Thyroid gland (tissue), 4 donors: ENCODE measurements around the gene BPIFA1. TPM values are rescaled to one million over a fixed set of nuclear protein-coding genes. Genes with fewer than 3 reads are reported as not detected.

Experiments
- DNase-seq, 2 donors: peaks; one replicate each; pipeline ENCODE4 v3.0.0-alpha.2; 2019
- H3K27ac ChIP-seq, 3 donors: fragments of 200-600 bp; sonication (generic); 1 replicate in 2 of 3; 2 replicates in 1 of 3; pipeline ENCODE4 v1.5.1; 2016 to 2019; ENCODE audit warnings: mild to moderate bottlenecking in 1 of 3, moderate library complexity in 1 of 3
- H3K27me3 ChIP-seq: fragments of 200-600 bp; sonication (generic); one replicate; pipeline ENCODE4 v1.5.1; 2019
- H3K36me3 ChIP-seq, 2 donors: fragments of 200-600 bp; sonication (generic); one replicate each; pipeline ENCODE4 v1.5.1; 2016 to 2019
- H3K4me1 ChIP-seq, 2 donors: fragments of 200-600 bp; sonication (generic); one replicate each; pipeline ENCODE4 v1.5.1; 2017 to 2019
- H3K4me3 ChIP-seq, 3 donors: fragments of 200-600 bp; sonication (generic); replicated peaks in 1 of 3; 1 replicate in 2 of 3; 2 replicates in 1 of 3; pipeline ENCODE4 v1.5.1; 2016; ENCODE audit warnings: mild to moderate bottlenecking in 1 of 3
- H3K9me3 ChIP-seq: fragments of 200-600 bp; sonication (generic); one replicate; pipeline ENCODE4 v1.5.1; 2017
- POLR2A ChIP-seq, 2 donors: fragments of 450-650 bp; IDR thresholded peaks; one replicate each; pipeline ENCODE4 v1.6.1; 2017; ENCODE audit warnings: antibody characterized with exemption in 2 of 2, mild to moderate bottlenecking in 2 of 2, moderate library complexity in 1 of 2
- WGBS, 2 donors: methylation state at CpG; one replicate each; pipeline ENCODE4 v1.1.5; 2017; 5-methylcytosine and 5-hydroxymethylcytosine counted together
- intact Hi-C: fragments of 100-400 bp; cut with DNase I; formaldehyde crosslinking; loops from one replicate; pipeline ENCODE4 v1.15.1; 2023
- total RNA-seq, 4 donors: library from RNA; depleted of rRNA; stranded (reverse); fragments of >200 nt; gene quantifications; one replicate each; pipeline ENCODE4 v1.2.3, GENCODE V29; 2016
- TF ChIP-seq, protein P1 (sequence below), 6 experiments: fragments of 200-600 bp in 3 of 6; fragments of 450-650 bp in 3 of 6; sonication (generic) in 3 of 6; IDR thresholded peaks; one replicate each; pipeline ENCODE4 v1.5.1; 2016 to 2019; ENCODE audit warnings: antibody characterized with exemption in 6 of 6, mild to moderate bottlenecking in 2 of 6, inconsistent platforms in 1 of 6, moderate library complexity in 1 of 6

BPIFA1 gene
- total RNA-seq, 4 donors from 2014 or later: not detected

GRCh38 chr20:33246077-33246476 lies 10.3 kb downstream of the BPIFA1 start:
- intact Hi-C loops: no loop called here
- no peaks in the 10 kb centered on the region for H3K27me3 ChIP-seq
- DNase-seq: no peak
- H3K4me1 ChIP-seq: peaks cover 4% of the 10 kb centered on the region in 2 donors
- H3K9me3 ChIP-seq: no peaks in the 10 kb centered on the region
- 82 to 89% methylated on average over 3 of the region's 3 CpGs for WGBS, 2 donors
- H3K4me3 ChIP-seq: no peak overlapping the region
- TF ChIP-seq, protein P1, sequence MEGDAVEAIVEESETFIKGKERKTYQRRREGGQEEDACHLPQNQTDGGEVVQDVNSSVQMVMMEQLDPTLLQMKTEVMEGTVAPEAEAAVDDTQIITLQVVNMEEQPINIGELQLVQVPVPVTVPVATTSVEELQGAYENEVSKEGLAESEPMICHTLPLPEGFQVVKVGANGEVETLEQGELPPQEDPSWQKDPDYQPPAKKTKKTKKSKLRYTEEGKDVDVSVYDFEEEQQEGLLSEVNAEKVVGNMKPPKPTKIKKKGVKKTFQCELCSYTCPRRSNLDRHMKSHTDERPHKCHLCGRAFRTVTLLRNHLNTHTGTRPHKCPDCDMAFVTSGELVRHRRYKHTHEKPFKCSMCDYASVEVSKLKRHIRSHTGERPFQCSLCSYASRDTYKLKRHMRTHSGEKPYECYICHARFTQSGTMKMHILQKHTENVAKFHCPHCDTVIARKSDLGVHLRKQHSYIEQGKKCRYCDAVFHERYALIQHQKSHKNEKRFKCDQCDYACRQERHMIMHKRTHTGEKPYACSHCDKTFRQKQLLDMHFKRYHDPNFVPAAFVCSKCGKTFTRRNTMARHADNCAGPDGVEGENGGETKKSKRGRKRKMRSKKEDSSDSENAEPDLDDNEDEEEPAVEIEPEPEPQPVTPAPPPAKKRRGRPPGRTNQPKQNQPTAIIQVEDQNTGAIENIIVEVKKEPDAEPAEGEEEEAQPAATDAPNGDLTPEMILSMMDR (IDR thresholded peaks at IDR 0.05): no peak
- TF ChIP-seq POLR2A (IDR thresholded peaks at IDR 0.05): no peak
- H3K27ac ChIP-seq: no peak overlapping the region
- H3K36me3 ChIP-seq: no peaks in the 10 kb centered on the region

- H3K27me3 ChIP-seq: no peaks in the 10 kb centered on the region
- H3K27ac ChIP-seq: no peak overlapping the region
- no peak overlapping the region for H3K4me3 ChIP-seq
- DNase-seq: no peak
- WGBS, 2 donors: 100% methylated on average over 1 of the region's 1 CpG
- no peaks in the 10 kb centered on the region for H3K9me3 ChIP-seq
- no peak for TF ChIP-seq POLR2A (IDR thresholded peaks at IDR 0.05)
- TF ChIP-seq, protein P1 (IDR thresholded peaks at IDR 0.05): no peak
- peaks cover 4% of the 10 kb centered on the region in 2 donors for H3K4me1 ChIP-seq
- intact Hi-C loops: no loop called here
- no peaks in the 10 kb centered on the region for H3K36me3 ChIP-seq
Observed at GRCh38 chr20:33249456-33249855, 13.7 kb downstream of the BPIFA1 start.

GRCh38 chr20:33250666-33251065 lies 14.9 kb downstream of the BPIFA1 start:
- no peak overlapping the region for H3K4me3 ChIP-seq
- intact Hi-C loops: no loop called here

DNA sequence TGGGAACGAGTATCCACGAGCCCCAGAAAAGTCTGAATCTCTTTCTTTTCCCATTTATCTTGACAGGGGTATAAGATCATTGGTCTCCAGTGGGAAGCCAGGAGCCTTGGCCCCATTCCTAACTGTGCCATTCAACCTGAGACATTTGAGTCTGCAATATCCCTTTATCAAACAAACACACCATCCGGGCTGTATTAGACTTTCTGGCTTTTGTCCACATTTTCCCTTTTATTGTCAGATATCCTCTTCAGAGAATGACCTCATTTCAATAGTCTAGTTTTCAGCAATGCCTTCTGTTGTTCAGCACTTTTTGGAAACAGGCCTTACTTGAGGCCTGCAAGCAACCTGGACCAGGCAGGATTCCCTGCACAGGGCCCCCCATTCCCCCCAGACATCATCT lies 15.7 kb downstream of the BPIFA1 start:
- Histone ChIP-seq H3K36me3 (no peaks in the 10 kb centered on the region), H3K27ac (no peak overlapping the region), H3K27me3 (no peaks in the 10 kb centered on the region), H3K4me3 (no peak overlapping the region), H3K4me1 (peaks cover 4% of the 10 kb centered on the region in 2 donors), H3K9me3 (no peaks in the 10 kb centered on the region)
- WGBS, 2 donors: 71 to 73% methylated on average over 3 of the region's 3 CpGs
- intact Hi-C loops: no loop called here
- DNase-seq: no peak
- no peak for TF ChIP-seq POLR2A (IDR thresholded peaks at IDR 0.05)
- TF ChIP-seq, protein P1 (IDR thresholded peaks at IDR 0.05): no peak

More at GRCh38 chr20:33250666-33251065, 14.9 kb downstream of the BPIFA1 start:
- Histone ChIP-seq H3K4me1 (peaks cover 4% of the 10 kb centered on the region in 2 donors), H3K9me3 (no peaks in the 10 kb centered on the region), H3K27ac (no peak overlapping the region), H3K27me3 (no peaks in the 10 kb centered on the region), H3K36me3 (no peaks in the 10 kb centered on the region)
- WGBS, 2 donors: 53 to 67% methylated on average over 2 of the region's 2 CpGs
- no peak for TF ChIP-seq POLR2A (IDR thresholded peaks at IDR 0.05)
- TF ChIP-seq, protein P1 (IDR thresholded peaks at IDR 0.05): no peak
- DNase-seq: no peak

- H3K36me3 ChIP-seq: no peaks in the 10 kb centered on the region
- no peaks in the 10 kb centered on the region for H3K4me1 ChIP-seq
- no peak for TF ChIP-seq POLR2A (IDR thresholded peaks at IDR 0.05)
- TF ChIP-seq, protein P1 (IDR thresholded peaks at IDR 0.05): no peak
- no peaks in the 10 kb centered on the region for H3K9me3 ChIP-seq
- DNase-seq: no peak
- no peaks in the 10 kb centered on the region for H3K27me3 ChIP-seq
- 88 to 89% methylated on average over 3 of the region's 3 CpGs for WGBS, 2 donors
- intact Hi-C loops: no loop called here
- H3K27ac ChIP-seq: no peak overlapping the region
- H3K4me3 ChIP-seq: no peak overlapping the region
Observed at GRCh38 chr20:33252460-33252859, 16.7 kb downstream of the BPIFA1 start.
